ENCODE results near the gene NFYA. TPM values are rescaled to one million over a fixed set of nuclear protein-coding genes. Genes with fewer than 3 reads are reported as not detected.

The NFYA gene
- total RNA-seq, 1 experiment from 2014 or later = 34.7 TPM

GRCh38 chr6:41042226-41043055 is 30.3 kb upstream of the NFYA start, which contains the start of gene TSPO2:
Gene TSPO2, plus strand, starts transcription at chr6:41042467. Its CDS starts 519 bp downstream, at chr6:41042986.
- H3K27me3 Mint-ChIP-seq (ENCODE audit: low read depth) = no peaks in the 10 kb centered on the region
- no peak within 1 kb of the TSS for H3K27ac Mint-ChIP-seq
- POLR2A ChIA-PET = no interaction called here
- no peaks in the 10 kb centered on the region for H3K36me3 Mint-ChIP-seq
- no peak within 1 kb of the TSS for H3K4me3 Mint-ChIP-seq
- CTCF ChIA-PET = interaction anchor here (2.2 to 5.2 kb wide), 2 partner anchors 11 to 15 kb away, joined by 5 to 25 read pairs; partner anchors contain the start of gene APOBEC2
- H3K9me3 Mint-ChIP-seq = no peaks in the 10 kb centered on the region
- TF ChIP-seq ZBTB21 (CRISPR knock-in tag; IDR thresholded peaks at IDR 0.05; ENCODE audit: borderline replicate concordance) (no peak), SMAD4 (CRISPR knock-in tag; IDR thresholded peaks at IDR 0.05) (no peak), JAZF1 (CRISPR knock-in tag; IDR thresholded peaks at IDR 0.05) (no peak), NR3C1 (CRISPR knock-in tag; conservative IDR thresholded peaks at IDR 0.05; ENCODE audit: low read depth) (no peak), MXD4 (CRISPR knock-in tag; IDR thresholded peaks at IDR 0.05; ENCODE audit: borderline replicate concordance) (no peak), CREB1 (CRISPR knock-in tag; IDR thresholded peaks at IDR 0.05) (no peak), ESRRA (CRISPR knock-in tag; IDR thresholded peaks at IDR 0.05; ENCODE audit: borderline replicate concordance) (no peak), FOXJ3 (CRISPR knock-in tag; IDR thresholded peaks at IDR 0.05; ENCODE audit: borderline replicate concordance) (no peak), ZMAT4 (CRISPR knock-in tag; IDR thresholded peaks at IDR 0.05) (no peak), ATF1 (CRISPR knock-in tag; IDR thresholded peaks at IDR 0.05) (no peak), AFF4 (CRISPR knock-in tag; IDR thresholded peaks at IDR 0.05; ENCODE audit: borderline replicate concordance) (no peak), ATF3 (CRISPR knock-in tag; conservative IDR thresholded peaks at IDR 0.05) (no peak), JUN (CRISPR knock-in tag; IDR thresholded peaks at IDR 0.05) (no peak)
- peaks cover 11% of the 10 kb centered on the region for H3K4me1 Mint-ChIP-seq
- DNase-seq (ENCODE audit: low spot score) (no peak), ATAC-seq (no peak)

- ChIA-PET CTCF (interaction anchor here (2.2 to 5.2 kb wide), 2 partner anchors 10 to 15 kb away, joined by 5 to 25 read pairs; partner anchors contain the start of gene APOBEC2), POLR2A (no interaction called here)
- no peak for TF ChIP-seq TCF7 (CRISPR knock-in tag; IDR thresholded peaks at IDR 0.05; ENCODE audit: low read depth)
- no peak for TF ChIP-seq KAT7 (CRISPR knock-in tag; IDR thresholded peaks at IDR 0.05; ENCODE audit: borderline replicate concordance)
- TF ChIP-seq E2F1 (CRISPR knock-in tag; IDR thresholded peaks at IDR 0.05) = no peak
- TF ChIP-seq NFATC4 (CRISPR knock-in tag; IDR thresholded peaks at IDR 0.05) = no peak
- no peak for TF ChIP-seq ATF6 (CRISPR knock-in tag; IDR thresholded peaks at IDR 0.05)
- TF ChIP-seq ZNF138 (CRISPR knock-in tag; conservative IDR thresholded peaks at IDR 0.05) = no peak
- no peak for TF ChIP-seq NFE2L1 (CRISPR knock-in tag; IDR thresholded peaks at IDR 0.05)
- no peak for TF ChIP-seq TEAD4 (CRISPR knock-in tag; IDR thresholded peaks at IDR 0.05)
- no peak for TF ChIP-seq NR2C2 (CRISPR knock-in tag; IDR thresholded peaks at IDR 0.05)
- TF ChIP-seq SMAD4 (CRISPR knock-in tag; IDR thresholded peaks at IDR 0.05) = no peak
- TF ChIP-seq GTF2I (CRISPR knock-in tag; conservative IDR thresholded peaks at IDR 0.05) = no peak
- Mint-ChIP-seq H3K9me3 (no peaks in the 10 kb centered on the region), H3K36me3 (no peaks in the 10 kb centered on the region), H3K27ac (no peak overlapping the region), H3K27me3 (ENCODE audit: low read depth) (no peaks in the 10 kb centered on the region), H3K4me3 (no peak overlapping the region), H3K4me1 (peaks cover 11% of the 10 kb centered on the region)
- ATAC-seq (no peak), DNase-seq (ENCODE audit: low spot score) (no peak)
Observed at GRCh38 chr6:41043151-41043550, 29.6 kb upstream of the NFYA start.

Measured in WTC11 (cell line).